ENCODE data around the gene GFY.

GRCh38 chr19:49413348-49413747, 11.8 kb upstream of the GFY start:
- TF ChIP-seq CTCF (IDR thresholded peaks at IDR 0.05) = no peak
- no peak for TF ChIP-seq POLR2A (IDR thresholded peaks at IDR 0.05)

Data from right lobe of liver (tissue), 4 donors.